Activated CD8-positive, alpha-beta memory T cell treated with anti-CD3 and anti-CD28 coated beads, Interleukin-2, amount 10 ng/mL, durations not matched to agents 7 days and 5 days (primary cell): ENCODE data around the gene TUBGCP2. TPM values are rescaled to one million over a fixed set of nuclear protein-coding genes. Genes with fewer than 3 reads are reported as not detected.

ENCODE experiments used
- ATAC-seq: fragments of 150-1000 bp; cut with Tn5 transposase; one replicate; pipeline ENCODE4 v1.10.0; 2021; ENCODE audit warnings: moderate library complexity
- CTCF ChIA-PET: fragments of 350-600 bp; sonication (Branson Sonifier 250); formaldehyde crosslinking; loops from one replicate; lab custom pipeline; 2021; ENCODE audit warnings: antibody characterized with exemption; lab: Charles Lee
- DNase-seq: peaks from one replicate; pipeline ENCODE4 v3.0.0-alpha.2; 2020
- H3K27ac Mint-ChIP-seq: one replicate; pipeline ENCODE4 v1.8.0; 2021; ENCODE audit warnings: mild to moderate bottlenecking, mixed read lengths
- H3K27me3 Mint-ChIP-seq: one replicate; pipeline ENCODE4 v1.8.0; 2021; ENCODE audit warnings: mixed read lengths
- H3K36me3 Mint-ChIP-seq: one replicate; pipeline ENCODE4 v1.8.0; 2021; ENCODE audit warnings: mild to moderate bottlenecking, mixed read lengths
- H3K4me1 Mint-ChIP-seq: one replicate; pipeline ENCODE4 v1.8.0; 2021; ENCODE audit warnings: mixed read lengths
- H3K4me3 Mint-ChIP-seq: one replicate; pipeline ENCODE4 v1.8.0; 2021; ENCODE audit warnings: mild to moderate bottlenecking, moderate library complexity, mixed read lengths
- H3K9me3 Mint-ChIP-seq: one replicate; pipeline ENCODE4 v1.8.0; 2022; ENCODE audit warnings: low read depth, mixed read lengths
- total RNA-seq, 2 experiments: library from RNA; stranded (reverse); gene quantifications; one replicate each; pipeline ENCODE4 v1.2.3, GENCODE V29; 2021

Gene TUBGCP2
- total RNA-seq, 2 experiments from 2014 or later = 60.4 to 64.7 TPM

DNA sequence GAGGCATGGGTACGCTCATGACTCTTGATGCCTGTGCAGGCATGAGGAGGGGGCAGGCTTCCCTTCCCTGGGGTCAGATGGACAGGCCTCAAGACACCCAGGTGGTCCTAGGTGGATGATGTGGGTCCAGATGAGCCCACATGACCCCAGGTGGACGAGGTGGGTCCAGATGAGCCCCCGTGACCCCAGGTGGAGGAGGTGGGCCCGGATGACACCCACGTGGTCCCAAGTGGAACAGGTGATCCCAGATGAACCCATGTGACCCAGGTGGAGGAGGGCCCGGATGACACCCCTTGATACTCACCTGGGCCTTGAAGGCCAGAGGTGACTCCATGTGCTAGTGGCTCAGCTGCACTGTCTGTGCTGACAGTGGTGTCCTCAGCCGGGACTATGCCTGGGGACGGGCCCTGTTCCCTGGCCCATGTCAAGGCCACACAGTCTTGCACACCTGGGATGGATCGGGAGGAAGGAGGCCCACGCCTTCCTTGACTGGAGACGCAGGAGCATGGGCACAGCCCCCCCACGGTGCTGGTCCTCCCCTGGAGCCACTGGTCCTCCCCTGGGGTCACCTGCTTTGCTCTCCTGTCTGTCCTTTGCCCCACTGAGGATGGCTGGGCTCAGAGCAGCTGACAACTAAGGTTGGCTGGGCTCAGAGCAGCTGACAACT is 41.7 kb upstream of the TUBGCP2 start:
- Mint-ChIP-seq H3K27ac (no peak overlapping the region), H3K27me3 (peaks cover 5% of the 10 kb centered on the region), H3K9me3 (no peaks in the 10 kb centered on the region), H3K4me3 (no peak overlapping the region), H3K4me1 (peaks cover 2% of the 10 kb centered on the region), H3K36me3 (no peaks in the 10 kb centered on the region)
- DNase-seq = no peak
- CTCF ChIA-PET = no interaction called here
- no peak for ATAC-seq

DNA sequence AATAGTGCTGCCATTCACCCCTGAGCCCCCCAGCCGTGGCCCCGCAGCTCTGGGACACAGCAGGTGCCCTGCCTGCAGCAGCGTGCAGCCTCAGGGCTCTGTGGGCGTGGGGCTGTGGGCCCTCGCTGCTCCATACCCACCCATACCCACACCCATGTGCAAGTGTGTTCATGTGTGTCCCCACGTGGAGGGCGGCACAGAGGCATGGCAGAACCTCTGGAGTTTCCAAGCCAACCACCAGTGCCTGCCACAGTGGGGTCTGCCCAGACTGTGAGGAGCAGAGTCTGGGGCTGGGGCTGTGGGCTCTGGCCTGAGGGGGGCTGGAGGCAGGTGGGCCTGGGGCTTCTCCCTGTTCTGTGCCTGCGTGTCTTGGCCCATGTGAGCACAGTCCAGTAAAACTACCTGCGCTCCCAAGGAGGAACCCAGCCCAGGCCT is 40.9 kb upstream of the TUBGCP2 start:
- CTCF ChIA-PET = no interaction called here
- no peak for DNase-seq
- H3K9me3 Mint-ChIP-seq = no peaks in the 10 kb centered on the region
- ATAC-seq = no peak
- H3K4me3 Mint-ChIP-seq = no peak overlapping the region
- peaks cover 11% of the 10 kb centered on the region for H3K27me3 Mint-ChIP-seq
- H3K4me1 Mint-ChIP-seq = peaks cover 2% of the 10 kb centered on the region
- no peak overlapping the region for H3K27ac Mint-ChIP-seq
- no peaks in the 10 kb centered on the region for H3K36me3 Mint-ChIP-seq

GRCh38 chr10:133349160-133349568 is 40.5 kb upstream of the TUBGCP2 start:
- CTCF ChIA-PET = no interaction called here
- Mint-ChIP-seq H3K36me3 (no peaks in the 10 kb centered on the region), H3K4me3 (no peak overlapping the region), H3K4me1 (peaks cover 2% of the 10 kb centered on the region), H3K27ac (no peak overlapping the region), H3K27me3 (peaks cover 15% of the 10 kb centered on the region), H3K9me3 (no peaks in the 10 kb centered on the region)
- ATAC-seq = no peak
- no peak for DNase-seq

DNA sequence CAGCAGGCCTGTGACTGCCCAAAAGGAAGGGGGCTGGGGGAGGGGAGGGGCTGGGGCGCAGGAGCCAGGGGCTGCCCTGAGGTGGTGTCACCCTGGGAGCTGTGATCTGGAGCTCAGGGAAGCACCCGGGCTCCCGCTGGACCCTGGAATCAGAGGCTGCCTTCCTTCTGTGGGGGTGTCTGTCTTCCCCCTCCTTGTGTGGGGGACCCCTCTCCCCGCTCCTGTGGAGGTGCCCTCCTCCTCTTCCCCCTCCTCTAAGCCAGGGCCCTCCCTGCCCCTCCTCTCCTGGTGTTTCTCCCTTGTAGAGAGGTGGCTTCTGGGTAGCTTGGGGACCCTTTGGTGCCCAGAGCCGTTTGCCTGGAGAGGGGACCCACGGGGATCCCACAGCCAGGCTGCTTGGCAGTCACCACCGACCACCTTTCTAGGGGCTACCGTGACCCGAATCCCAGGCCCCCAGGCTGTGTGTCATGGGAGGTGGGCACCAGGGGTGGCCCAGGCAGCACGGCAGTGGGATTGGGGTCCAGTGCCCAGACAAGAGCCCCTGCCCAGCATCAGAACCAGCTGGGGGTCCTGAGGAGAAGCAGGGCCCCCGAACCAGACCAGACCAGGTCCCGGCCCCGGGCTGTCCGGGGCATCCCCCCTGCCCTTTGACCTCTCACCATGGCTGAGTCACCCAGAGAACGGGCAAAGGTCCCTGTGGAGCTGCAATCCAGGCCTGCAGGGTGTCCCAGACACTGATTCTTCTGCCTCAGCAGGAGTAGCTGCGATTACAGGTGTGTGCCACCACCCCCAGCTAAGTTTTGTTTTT is 39.2 kb upstream of the TUBGCP2 start:
- Mint-ChIP-seq H3K4me1 (peaks cover 6% of the 10 kb centered on the region), H3K9me3 (no peaks in the 10 kb centered on the region), H3K4me3 (no peak overlapping the region), H3K27me3 (peaks cover 23% of the 10 kb centered on the region), H3K36me3 (no peaks in the 10 kb centered on the region), H3K27ac (no peak overlapping the region)
- no peak for DNase-seq
- no peak for ATAC-seq
- CTCF ChIA-PET = interaction anchor here (0.8 to 2.1 kb wide), 3 partner anchors 10 to 19 kb away, joined by 3 to 9 read pairs (median 4); partner anchors contain the start of gene FUOM

- CTCF ChIA-PET = interaction anchor here (2.1 kb wide), 1 partner anchor 17 kb away, joined by 9 read pairs; no protein-coding TSS in a partner anchor
- ATAC-seq = no peak
- DNase-seq = no peak
- H3K9me3 Mint-ChIP-seq = no peaks in the 10 kb centered on the region
- H3K27me3 Mint-ChIP-seq = peaks cover 31% of the 10 kb centered on the region
- H3K4me1 Mint-ChIP-seq = peaks cover 6% of the 10 kb centered on the region
- H3K36me3 Mint-ChIP-seq = no peaks in the 10 kb centered on the region
- no peak overlapping the region for H3K4me3 Mint-ChIP-seq
- no peak overlapping the region for H3K27ac Mint-ChIP-seq
Observed at GRCh38 chr10:133346413-133346812, 37.7 kb upstream of the TUBGCP2 start.

- no peak overlapping the region for H3K27ac Mint-ChIP-seq
- DNase-seq (no peak), ATAC-seq (no peak)
- CTCF ChIA-PET = interaction anchor here (1.9 kb wide), 1 partner anchor 14 kb away, joined by 8 read pairs; no protein-coding TSS in a partner anchor
- H3K4me1 Mint-ChIP-seq = peaks cover 6% of the 10 kb centered on the region
- no peaks in the 10 kb centered on the region for H3K36me3 Mint-ChIP-seq
- no peaks in the 10 kb centered on the region for H3K9me3 Mint-ChIP-seq
- H3K27me3 Mint-ChIP-seq = peaks cover 32% of the 10 kb centered on the region
- H3K4me3 Mint-ChIP-seq = no peak overlapping the region
Observed at GRCh38 chr10:133344236-133344635, 35.6 kb upstream of the TUBGCP2 start.

- Mint-ChIP-seq H3K27ac (no peak overlapping the region), H3K4me1 (peaks cover 4% of the 10 kb centered on the region)
- ATAC-seq = no peak
Observed at GRCh38 chr10:133343558-133343957, 34.9 kb upstream of the TUBGCP2 start.

DNA sequence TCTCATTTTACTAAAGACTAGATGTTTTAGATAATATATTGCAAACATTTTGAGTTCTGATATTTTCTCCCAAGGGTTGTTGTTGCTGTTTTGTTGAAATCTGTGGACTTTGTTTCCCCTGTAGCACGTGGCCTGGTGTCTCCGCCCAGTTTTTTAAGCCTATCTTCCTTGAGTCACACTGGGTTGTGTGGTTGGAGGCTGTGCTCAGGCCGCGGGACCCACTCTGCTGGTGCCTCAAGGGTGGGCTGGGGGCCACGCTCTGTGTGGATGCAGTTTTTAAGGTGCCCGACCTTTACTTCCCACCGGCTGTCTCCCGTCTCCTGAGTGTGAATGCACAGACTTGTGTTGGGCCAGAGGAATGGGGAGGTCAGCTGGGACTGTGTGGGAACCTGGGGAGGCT is 34.3 kb upstream of the TUBGCP2 start:
- H3K27me3 Mint-ChIP-seq = peaks cover 32% of the 10 kb centered on the region
- ATAC-seq (no peak), DNase-seq (no peak)
- CTCF ChIA-PET = interaction anchor here (1.9 kb wide), 1 partner anchor 13 kb away, joined by 8 read pairs; no protein-coding TSS in a partner anchor
- no peak overlapping the region for H3K27ac Mint-ChIP-seq
- H3K4me1 Mint-ChIP-seq = peaks cover 4% of the 10 kb centered on the region
- no peaks in the 10 kb centered on the region for H3K36me3 Mint-ChIP-seq
- H3K4me3 Mint-ChIP-seq = no peak overlapping the region
- no peaks in the 10 kb centered on the region for H3K9me3 Mint-ChIP-seq

More at GRCh38 chr10:133343558-133343957, 34.9 kb upstream of the TUBGCP2 start:
- CTCF ChIA-PET = interaction anchor here (1.9 kb wide), 1 partner anchor 14 kb away, joined by 8 read pairs; no protein-coding TSS in a partner anchor
- Mint-ChIP-seq H3K4me3 (no peak overlapping the region), H3K36me3 (no peaks in the 10 kb centered on the region), H3K27me3 (peaks cover 32% of the 10 kb centered on the region), H3K9me3 (no peaks in the 10 kb centered on the region)
- no peak for DNase-seq

DNA sequence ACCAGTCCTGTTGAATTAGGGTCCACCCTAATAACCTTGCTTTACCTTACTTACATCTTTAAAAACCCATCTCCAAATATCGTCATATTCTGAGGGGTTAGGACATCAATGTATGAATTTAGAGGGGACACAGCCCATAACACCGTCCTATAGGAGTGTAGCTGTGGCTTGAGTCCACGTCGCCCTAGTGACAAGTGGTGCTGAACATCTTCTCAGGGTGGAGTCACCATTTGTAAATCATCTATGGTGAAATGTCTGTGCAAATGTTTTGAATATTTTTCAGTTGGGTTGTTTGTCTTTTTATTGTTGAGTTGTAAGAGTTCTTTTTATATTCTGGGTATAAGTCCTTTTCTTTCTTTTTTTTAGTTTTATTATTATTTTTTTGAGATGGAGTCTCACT is 33.3 kb upstream of the TUBGCP2 start:
- DNase-seq (no peak), ATAC-seq (no peak)
- no peaks in the 10 kb centered on the region for H3K36me3 Mint-ChIP-seq
- H3K4me1 Mint-ChIP-seq = peaks cover 4% of the 10 kb centered on the region
- no peak overlapping the region for H3K27ac Mint-ChIP-seq
- no peaks in the 10 kb centered on the region for H3K9me3 Mint-ChIP-seq
- no peak overlapping the region for H3K4me3 Mint-ChIP-seq
- CTCF ChIA-PET = no interaction called here
- peaks cover 32% of the 10 kb centered on the region for H3K27me3 Mint-ChIP-seq

DNA sequence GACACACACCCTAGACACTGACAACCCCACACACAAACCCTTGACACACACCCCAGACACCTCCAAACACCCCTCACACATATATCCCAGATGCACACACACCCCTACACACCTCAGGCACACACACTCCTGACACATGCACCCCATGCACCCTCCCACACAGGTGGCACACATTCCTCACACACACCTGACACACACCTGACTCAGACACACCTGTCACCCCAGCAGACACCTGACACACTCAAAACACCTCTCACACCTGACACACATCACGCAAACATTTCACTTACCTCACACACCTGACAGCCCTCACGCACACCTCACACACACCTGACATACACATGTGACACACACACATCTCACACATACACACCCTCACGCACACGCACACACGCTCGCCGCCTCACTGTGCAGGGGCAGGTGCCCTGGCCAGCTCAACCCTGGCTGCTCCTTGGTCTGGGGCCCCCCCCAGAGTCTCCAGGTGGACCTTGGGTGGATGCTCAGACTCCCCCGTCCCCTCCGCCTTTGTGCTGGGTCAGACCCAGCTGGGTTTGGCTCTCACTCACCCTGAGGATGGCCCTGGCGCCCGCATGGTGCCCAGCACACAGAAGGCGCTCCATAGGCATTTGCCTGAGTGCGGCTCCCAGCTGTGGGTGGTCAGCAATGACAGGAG is 31.2 kb upstream of the TUBGCP2 start:
- H3K36me3 Mint-ChIP-seq = no peaks in the 10 kb centered on the region
- CTCF ChIA-PET = no interaction called here
- no peak overlapping the region for H3K27ac Mint-ChIP-seq
- H3K4me3 Mint-ChIP-seq = no peak overlapping the region
- peaks cover 32% of the 10 kb centered on the region for H3K27me3 Mint-ChIP-seq
- peaks cover 9% of the 10 kb centered on the region for H3K4me1 Mint-ChIP-seq
- ATAC-seq (no peak), DNase-seq (no peak)
- H3K9me3 Mint-ChIP-seq = no peaks in the 10 kb centered on the region

DNA sequence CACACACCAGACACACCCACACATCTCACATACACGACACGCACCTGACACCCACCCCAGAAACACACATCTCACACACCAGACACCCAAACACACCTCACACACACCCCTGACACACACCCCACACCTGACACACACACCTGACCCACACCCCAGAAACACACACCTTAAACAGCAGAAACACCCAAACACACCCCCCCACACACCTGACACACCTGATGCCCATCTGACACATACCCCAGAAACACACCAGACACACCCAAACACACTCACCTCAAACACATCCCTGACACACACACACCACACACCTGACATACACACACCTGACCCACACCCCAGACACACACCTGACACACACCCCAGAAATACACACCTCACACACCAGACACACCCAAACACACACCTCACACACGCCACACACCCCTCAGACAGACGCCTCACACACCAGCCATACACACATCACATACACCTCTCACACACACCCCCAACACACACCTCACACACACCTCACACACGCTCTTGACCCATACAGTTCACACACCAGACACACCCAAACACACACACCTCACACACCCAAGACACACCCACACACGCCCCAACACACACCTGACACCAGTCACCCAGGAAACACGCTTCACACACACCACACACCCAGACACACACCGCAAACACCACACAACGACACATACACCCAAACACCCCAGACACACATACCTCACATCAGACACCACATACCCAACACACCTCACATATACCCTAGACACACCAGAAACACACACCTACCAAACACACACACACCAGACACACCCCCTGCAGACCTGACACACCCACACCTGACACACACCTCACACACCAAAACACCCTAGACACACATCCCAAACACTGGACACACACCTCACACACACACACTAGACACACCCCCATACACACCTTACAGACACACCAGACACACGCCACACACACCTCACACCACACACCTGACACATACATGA is 29.7 kb upstream of the TUBGCP2 start:
- Mint-ChIP-seq H3K4me3 (no peak overlapping the region), H3K9me3 (no peaks in the 10 kb centered on the region), H3K27me3 (peaks cover 30% of the 10 kb centered on the region), H3K36me3 (no peaks in the 10 kb centered on the region), H3K4me1 (peaks cover 8% of the 10 kb centered on the region), H3K27ac (no peak overlapping the region)
- CTCF ChIA-PET = no interaction called here
- DNase-seq (no peak), ATAC-seq (no peak)

GRCh38 chr10:133337370-133337725 is 28.7 kb upstream of the TUBGCP2 start:
- CTCF ChIA-PET = no interaction called here
- peaks cover 33% of the 10 kb centered on the region for H3K27me3 Mint-ChIP-seq
- DNase-seq = no peak
- no peaks in the 10 kb centered on the region for H3K9me3 Mint-ChIP-seq
- H3K4me3 Mint-ChIP-seq = no peak overlapping the region
- no peaks in the 10 kb centered on the region for H3K36me3 Mint-ChIP-seq
- H3K4me1 Mint-ChIP-seq = peaks cover 7% of the 10 kb centered on the region
- H3K27ac Mint-ChIP-seq = no peak overlapping the region
- ATAC-seq = no peak
